ENCODE measurements around the gene CBY2.
A peak's percentile ranks its signal among the peaks of the same experiment; 100 is the strongest.

The CBY2 gene

DNA sequence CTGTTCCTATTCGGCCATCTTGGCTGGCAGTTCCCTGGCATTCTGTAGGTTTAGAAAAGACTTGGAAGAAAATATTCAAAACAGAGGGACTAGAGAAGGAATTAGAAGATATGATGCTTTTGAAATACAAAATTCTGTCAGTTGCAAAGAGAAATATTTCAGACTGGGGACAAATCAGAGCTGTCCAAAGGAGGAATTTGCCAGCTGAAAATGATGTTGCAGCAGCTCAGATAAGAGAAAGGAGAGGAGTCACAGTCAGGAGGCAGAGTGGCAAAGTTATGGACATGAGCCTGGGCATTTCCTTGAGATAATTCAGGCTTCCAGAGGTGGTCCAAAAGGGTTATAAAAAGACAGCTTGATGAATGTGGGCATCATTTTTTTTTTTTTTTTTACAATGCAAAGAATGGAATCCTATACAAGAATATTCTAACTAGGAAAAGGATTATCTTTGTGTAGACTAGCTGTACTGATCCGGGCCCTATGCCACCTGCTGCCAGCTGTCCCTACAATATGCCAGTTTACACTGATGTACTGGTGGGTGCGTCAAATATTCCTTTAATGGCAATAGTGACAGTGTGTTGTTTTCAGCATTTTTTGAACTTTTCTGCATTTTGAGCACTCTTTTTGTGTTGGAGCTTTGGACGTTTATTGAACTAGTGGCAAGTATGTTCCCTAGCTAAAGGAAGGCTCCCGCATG lies 31.8 kb upstream of the CBY2 start:
- no peak overlapping the region for H3K27ac ChIP-seq
- no peaks in the 10 kb centered on the region for H3K36me3 ChIP-seq (replicated peaks)
- H3K27me3 ChIP-seq (replicated peaks): no peaks in the 10 kb centered on the region
- in situ Hi-C loops (cut with HindIII; ENCODE audit: low pct_ligation_motif_present, low sequenced_read_pairs): no loop called here
- no peak overlapping the region for H3K4me3 ChIP-seq (ENCODE audit: low read depth, low read length)
- DNase-seq: no peak
- TF ChIP-seq, protein P1, sequence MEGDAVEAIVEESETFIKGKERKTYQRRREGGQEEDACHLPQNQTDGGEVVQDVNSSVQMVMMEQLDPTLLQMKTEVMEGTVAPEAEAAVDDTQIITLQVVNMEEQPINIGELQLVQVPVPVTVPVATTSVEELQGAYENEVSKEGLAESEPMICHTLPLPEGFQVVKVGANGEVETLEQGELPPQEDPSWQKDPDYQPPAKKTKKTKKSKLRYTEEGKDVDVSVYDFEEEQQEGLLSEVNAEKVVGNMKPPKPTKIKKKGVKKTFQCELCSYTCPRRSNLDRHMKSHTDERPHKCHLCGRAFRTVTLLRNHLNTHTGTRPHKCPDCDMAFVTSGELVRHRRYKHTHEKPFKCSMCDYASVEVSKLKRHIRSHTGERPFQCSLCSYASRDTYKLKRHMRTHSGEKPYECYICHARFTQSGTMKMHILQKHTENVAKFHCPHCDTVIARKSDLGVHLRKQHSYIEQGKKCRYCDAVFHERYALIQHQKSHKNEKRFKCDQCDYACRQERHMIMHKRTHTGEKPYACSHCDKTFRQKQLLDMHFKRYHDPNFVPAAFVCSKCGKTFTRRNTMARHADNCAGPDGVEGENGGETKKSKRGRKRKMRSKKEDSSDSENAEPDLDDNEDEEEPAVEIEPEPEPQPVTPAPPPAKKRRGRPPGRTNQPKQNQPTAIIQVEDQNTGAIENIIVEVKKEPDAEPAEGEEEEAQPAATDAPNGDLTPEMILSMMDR (IDR thresholded peaks at IDR 0.05; ENCODE audit: low read depth, low read length, missing control alignments): no peak

DNA sequence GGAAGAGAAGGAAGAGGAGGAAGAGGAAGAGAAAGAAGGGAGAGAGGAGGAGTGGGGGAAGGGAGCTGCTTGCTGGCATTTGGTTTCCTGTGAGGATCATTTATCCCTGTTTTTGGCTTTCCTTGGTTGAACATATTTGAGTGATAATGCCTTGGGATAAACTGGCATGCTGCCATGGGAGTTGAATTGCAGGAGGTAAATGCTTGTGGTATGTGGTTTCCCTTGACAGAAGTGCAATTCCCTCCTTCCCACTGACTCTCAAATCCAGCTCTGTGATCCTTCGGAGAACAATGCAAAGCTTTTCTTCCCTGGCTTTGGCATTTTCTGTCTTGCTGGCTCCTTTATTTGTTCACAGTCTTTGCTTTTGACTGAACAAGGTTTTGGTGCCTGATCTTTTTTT lies 27.2 kb upstream of the CBY2 start:
- Histone ChIP-seq H3K27me3 (replicated peaks) (no peaks in the 10 kb centered on the region), H3K27ac (no peak overlapping the region), H3K4me3 (ENCODE audit: low read depth, low read length) (no peak overlapping the region), H3K36me3 (replicated peaks) (no peaks in the 10 kb centered on the region)
- in situ Hi-C loops (cut with HindIII; ENCODE audit: low pct_ligation_motif_present, low sequenced_read_pairs): no loop called here
- TF ChIP-seq, protein P1 (IDR thresholded peaks at IDR 0.05; ENCODE audit: low read depth, low read length, missing control alignments): no peak
- DNase-seq: peak; percentile 53

DNA sequence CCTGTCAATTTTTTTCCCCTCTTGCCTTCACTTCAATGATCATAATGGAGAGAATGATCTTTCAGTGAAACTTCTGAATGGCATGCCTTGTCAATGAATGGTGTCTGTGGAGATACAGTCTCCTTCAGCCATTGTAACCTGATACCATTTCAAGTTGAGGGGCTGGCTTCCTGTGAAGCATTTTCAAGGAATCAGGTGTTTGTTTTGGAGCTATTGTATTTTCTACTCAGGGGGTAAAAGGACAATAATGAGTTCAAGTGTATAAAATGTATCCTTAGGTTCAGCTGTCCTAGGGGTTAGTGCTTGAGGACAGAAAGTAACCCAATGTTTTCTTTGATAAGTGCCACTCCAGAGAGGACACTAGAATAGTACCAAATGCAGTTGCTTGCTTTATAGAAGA lies 23.8 kb upstream of the CBY2 start:
- DNase-seq: no peak
- in situ Hi-C loops (cut with HindIII; ENCODE audit: low pct_ligation_motif_present, low sequenced_read_pairs): no loop called here
- no peaks in the 10 kb centered on the region for H3K27me3 ChIP-seq (replicated peaks)
- no peak overlapping the region for H3K27ac ChIP-seq
- no peak overlapping the region for H3K4me3 ChIP-seq (ENCODE audit: low read depth, low read length)
- no peaks in the 10 kb centered on the region for H3K36me3 ChIP-seq (replicated peaks)
- TF ChIP-seq, protein P1 (IDR thresholded peaks at IDR 0.05; ENCODE audit: low read depth, low read length, missing control alignments): no peak

DNA sequence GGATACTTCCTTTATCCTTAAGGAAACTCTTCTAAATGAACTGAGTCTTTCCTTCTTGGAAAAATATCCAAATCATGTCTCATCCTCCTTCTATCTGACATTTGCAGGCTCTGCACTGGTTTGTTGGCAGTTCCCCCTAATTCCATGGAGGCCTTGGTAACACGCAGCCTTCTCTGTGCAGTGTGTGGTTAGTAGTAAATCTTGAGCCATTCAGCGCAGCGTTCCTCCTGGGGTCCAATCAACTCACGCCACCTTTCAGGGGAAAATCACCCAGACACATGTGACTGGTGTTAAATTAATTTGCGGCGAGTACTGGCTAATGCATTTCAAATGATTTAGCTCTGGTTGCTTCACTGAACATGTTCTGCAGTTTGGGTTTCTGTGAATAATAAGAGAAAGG lies 21.0 kb upstream of the CBY2 start:
- Histone ChIP-seq H3K36me3 (replicated peaks) (no peaks in the 10 kb centered on the region), H3K4me3 (ENCODE audit: low read depth, low read length) (no peak overlapping the region), H3K27ac (no peak overlapping the region), H3K27me3 (replicated peaks) (no peaks in the 10 kb centered on the region)
- no peak for DNase-seq
- TF ChIP-seq, protein P1 (IDR thresholded peaks at IDR 0.05; ENCODE audit: low read depth, low read length, missing control alignments): no peak
- in situ Hi-C loops (cut with HindIII; ENCODE audit: low pct_ligation_motif_present, low sequenced_read_pairs): no loop called here

DNA sequence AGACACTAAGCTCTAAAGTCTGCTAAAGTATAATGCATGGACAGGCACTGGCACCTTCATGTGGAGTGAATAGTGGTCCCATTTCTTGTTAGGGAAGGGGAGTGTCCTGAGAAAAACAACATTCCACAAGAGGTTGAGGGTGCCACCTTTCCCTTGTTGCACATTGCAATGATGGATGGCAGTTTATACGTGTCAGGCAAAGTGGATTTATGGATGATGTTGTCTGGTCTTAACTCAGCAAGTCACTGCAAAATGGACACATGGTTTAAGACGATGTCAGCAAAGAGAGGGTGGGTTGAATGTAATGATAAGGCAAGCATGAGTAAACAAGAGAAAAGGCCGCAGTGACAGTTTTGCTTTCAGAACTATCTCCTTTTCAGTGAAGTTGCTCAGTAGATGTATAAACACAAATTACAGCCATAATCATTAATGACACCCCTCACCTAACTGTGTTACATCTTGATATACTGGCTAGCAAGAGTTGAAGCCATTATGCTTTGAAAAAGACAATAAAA lies 19.6 kb upstream of the CBY2 start:
- H3K27me3 ChIP-seq (replicated peaks): no peaks in the 10 kb centered on the region
- TF ChIP-seq, protein P1 (IDR thresholded peaks at IDR 0.05; ENCODE audit: low read depth, low read length, missing control alignments): no peak
- in situ Hi-C loops (cut with HindIII; ENCODE audit: low pct_ligation_motif_present, low sequenced_read_pairs): no loop called here
- H3K36me3 ChIP-seq (replicated peaks): no peaks in the 10 kb centered on the region
- no peak overlapping the region for H3K4me3 ChIP-seq (ENCODE audit: low read depth, low read length)
- no peak for DNase-seq
- H3K27ac ChIP-seq: no peak overlapping the region

DNA sequence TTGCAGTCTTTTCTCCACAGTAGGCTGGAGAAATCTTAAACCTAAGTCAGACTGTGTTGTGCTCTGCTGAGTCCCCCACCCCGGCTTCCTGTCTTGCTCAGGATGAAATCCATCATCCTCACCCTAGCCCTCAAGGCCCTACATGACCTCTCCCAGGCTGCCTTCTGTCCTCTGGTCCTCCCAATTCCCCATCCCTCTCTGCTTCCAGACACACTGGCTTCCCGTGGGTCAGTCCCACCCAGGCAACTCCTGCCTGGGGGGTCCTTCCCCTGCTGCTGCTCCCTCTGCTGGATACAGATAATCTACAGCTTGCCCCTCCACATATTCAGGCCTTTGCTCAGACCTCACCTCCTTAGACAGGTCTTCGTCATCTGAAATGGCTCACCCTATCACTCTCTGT lies 18.4 kb upstream of the CBY2 start:
- no peak overlapping the region for H3K27ac ChIP-seq
- H3K27me3 ChIP-seq (replicated peaks): no peaks in the 10 kb centered on the region
- no peak overlapping the region for H3K4me3 ChIP-seq (ENCODE audit: low read depth, low read length)
- no peak for DNase-seq
- in situ Hi-C loops (cut with HindIII; ENCODE audit: low pct_ligation_motif_present, low sequenced_read_pairs): no loop called here
- TF ChIP-seq, protein P1 (IDR thresholded peaks at IDR 0.05; ENCODE audit: low read depth, low read length, missing control alignments): peak; percentile 65
- H3K36me3 ChIP-seq (replicated peaks): no peaks in the 10 kb centered on the region
